GM12891 (cell line): ENCODE data around the gene CDH4.

ENCODE experiments used
- DNase-seq: peaks from one replicate; pipeline ENCODE4 v3.0.0; 2011; ENCODE audit warnings: low spot score; ENCODE audit not compliant: insufficient read length
- FAIRE-seq: peaks from 2 replicates; lab custom pipeline; 2011; peaks lifted over from hg19 to GRCh38; lab: Jason Lieb, UNC
- PAX5 ChIP-seq: IDR thresholded peaks from 2 replicates; pipeline ENCODE4 v1.6.1; 2011; ENCODE audit warnings: low read length, moderate library complexity, mild to moderate bottlenecking; ENCODE audit not compliant: insufficient read depth, severe bottlenecking
- POLR2A ChIP-seq: IDR thresholded peaks from 2 replicates; pipeline ENCODE4 v1.6.1; 2011; ENCODE audit warnings: low read depth, low read length, control low read depth
- POLR2AphosphoS5 ChIP-seq: IDR thresholded peaks from 2 replicates; pipeline ENCODE4 v1.6.1; 2011; ENCODE audit warnings: low read depth, low read length, control low read depth
- POU2F2 ChIP-seq: IDR thresholded peaks from 2 replicates; pipeline ENCODE4 v1.6.1; 2011; ENCODE audit warnings: low read depth, mild to moderate bottlenecking, control low read depth, low read length, moderate library complexity
- SPI1 ChIP-seq: IDR thresholded peaks from 2 replicates; pipeline ENCODE4 v1.6.1; 2011; ENCODE audit warnings: low read depth, low read length, control low read depth
- TAF1 ChIP-seq: IDR thresholded peaks from 2 replicates; pipeline ENCODE4 v1.6.1; 2011; ENCODE audit warnings: low read depth, low read length, control low read depth

Gene CDH4

DNA sequence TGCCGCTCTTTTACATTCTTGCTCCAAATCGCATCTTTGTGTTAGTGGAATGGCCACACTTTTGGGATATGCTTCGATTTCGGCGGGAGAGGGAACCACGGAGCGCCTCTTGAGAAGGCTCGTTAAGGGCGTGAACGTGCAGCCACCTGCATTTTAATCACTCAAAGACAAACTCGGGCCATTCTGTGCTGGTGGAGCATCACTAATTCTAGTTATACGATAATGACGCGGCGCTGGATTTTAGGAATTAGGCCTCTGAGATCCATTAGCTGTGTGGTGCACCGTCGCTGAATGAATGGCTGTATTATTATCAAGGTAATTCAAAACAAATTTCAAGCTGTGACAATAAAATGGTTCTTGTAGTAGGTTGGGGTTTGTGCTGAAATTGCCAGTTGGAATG, 305.6 kb downstream of the CDH4 start:
- DNase-seq (no peak), FAIRE-seq (no peak)
- no peak for TF ChIP-seq TAF1
- TF ChIP-seq SPI1 = no peak
- no peak for TF ChIP-seq PAX5
- TF ChIP-seq POLR2A = no peak
- no peak for TF ChIP-seq POLR2AphosphoS5
- TF ChIP-seq POU2F2 = no peak

DNA sequence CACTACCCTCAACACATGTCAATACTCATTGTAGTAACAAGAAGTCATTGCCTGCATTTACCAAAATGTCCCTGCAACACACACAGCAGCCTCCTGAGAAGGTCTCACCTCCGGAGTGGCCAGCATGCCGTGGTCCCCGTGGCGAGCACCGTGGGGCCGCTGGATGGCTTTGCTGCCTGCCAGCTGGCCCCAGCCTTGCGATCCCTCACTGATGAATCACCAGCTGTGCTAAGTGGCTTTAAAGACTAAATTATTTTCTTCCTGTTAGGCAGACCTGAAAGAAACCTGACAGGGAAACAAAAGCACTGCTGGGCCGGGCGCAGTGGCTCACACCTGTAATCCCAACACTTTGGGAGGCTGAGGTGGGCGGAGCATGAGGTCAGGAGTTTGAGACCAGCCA, 306.7 kb downstream of the CDH4 start:
- no peak for FAIRE-seq
- TF ChIP-seq POLR2A (no peak), POU2F2 (no peak), POLR2AphosphoS5 (no peak), TAF1 (no peak), PAX5 (no peak), SPI1 (no peak)
- DNase-seq = no peak

- FAIRE-seq = no peak
- no peak for DNase-seq
- TF ChIP-seq POU2F2 = no peak
- no peak for TF ChIP-seq PAX5
These were observed 307.8 kb downstream of the CDH4 start for GRCh38 chr20:61559706-61560315.

DNA sequence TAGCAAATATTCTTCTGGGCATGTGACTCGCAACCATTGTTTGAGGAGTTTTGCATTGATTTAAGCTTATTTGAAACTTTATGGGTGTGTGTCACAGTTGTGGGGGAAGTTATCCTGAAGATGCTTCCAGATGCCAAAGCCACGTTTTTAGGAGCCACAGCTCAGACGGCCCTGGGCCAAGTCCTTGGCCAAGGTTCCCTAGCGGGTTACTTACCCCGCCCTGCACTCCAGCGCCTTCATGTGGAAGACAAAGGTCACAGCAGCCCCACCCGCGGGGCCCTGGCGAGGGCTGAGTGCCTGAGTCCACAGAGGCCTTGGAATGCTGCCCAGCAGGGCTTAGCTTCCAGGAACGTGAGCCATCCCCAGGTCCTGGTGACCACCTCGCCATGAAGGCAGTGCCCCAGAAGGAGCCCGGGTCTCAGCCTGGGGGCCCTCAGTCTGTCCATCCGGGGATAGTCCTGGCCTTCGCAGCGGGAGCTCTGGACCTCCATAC, 308.3 kb downstream of the CDH4 start:
- FAIRE-seq = no peak
- no peak for DNase-seq
- TF ChIP-seq POU2F2 (no peak), SPI1 (no peak), TAF1 (no peak), POLR2AphosphoS5 (no peak), POLR2A (no peak), PAX5 (no peak)

- no peak for TF ChIP-seq PAX5
- no peak for TF ChIP-seq SPI1
- no peak for TF ChIP-seq POLR2A
- TF ChIP-seq POU2F2 = no peak
- no peak for TF ChIP-seq POLR2AphosphoS5
- no peak for TF ChIP-seq TAF1
- no peak for DNase-seq
- FAIRE-seq = no peak
These were observed 309.2 kb downstream of the CDH4 start for GRCh38 chr20:61561111-61561830.

GRCh38 chr20:61562491-61562890, 310.4 kb downstream of the CDH4 start:
- TF ChIP-seq POU2F2 = no peak
- FAIRE-seq = no peak
- no peak for DNase-seq

GRCh38 chr20:61562897-61563504, 310.9 kb downstream of the CDH4 start:
- FAIRE-seq = no peak
- no peak for TF ChIP-seq POLR2AphosphoS5
- no peak for TF ChIP-seq SPI1
- no peak for TF ChIP-seq POU2F2
- TF ChIP-seq PAX5 = no peak
- TF ChIP-seq TAF1 = no peak
- TF ChIP-seq POLR2A = no peak
- DNase-seq = no peak

DNA sequence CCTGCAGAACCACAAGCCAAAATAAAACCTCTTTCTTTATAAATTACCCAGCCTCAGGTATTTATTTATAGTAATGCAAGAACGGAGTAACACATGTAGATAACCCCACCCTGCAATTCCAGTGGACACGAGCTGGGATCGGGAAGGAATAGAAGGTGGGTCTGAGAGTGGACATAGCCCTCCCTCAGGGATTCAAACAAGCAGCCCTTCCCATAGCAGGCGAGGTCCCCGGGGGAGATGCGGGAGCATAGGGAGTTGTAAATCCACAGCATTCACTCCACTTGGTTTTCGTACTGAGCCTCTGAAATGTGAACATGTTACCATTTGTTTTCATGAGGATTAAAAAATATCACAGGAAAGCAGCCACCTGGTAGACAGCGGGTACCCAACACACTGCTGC, 312.6 kb downstream of the CDH4 start:
- TF ChIP-seq SPI1 = no peak
- TF ChIP-seq POU2F2 = no peak
- no peak for TF ChIP-seq TAF1
- no peak for TF ChIP-seq PAX5
- TF ChIP-seq POLR2A = no peak
- TF ChIP-seq POLR2AphosphoS5 = no peak
- FAIRE-seq = no peak
- DNase-seq = no peak

- DNase-seq (no peak), FAIRE-seq (no peak)
- TF ChIP-seq POLR2AphosphoS5 = no peak
- no peak for TF ChIP-seq TAF1
- no peak for TF ChIP-seq PAX5
- TF ChIP-seq SPI1 = no peak
These were observed 313.7 kb downstream of the CDH4 start for GRCh38 chr20:61565791-61566190.

GRCh38 chr20:61566691-61567090, 314.6 kb downstream of the CDH4 start:
- TF ChIP-seq TAF1 (no peak), SPI1 (no peak), PAX5 (no peak), POLR2AphosphoS5 (no peak), POLR2A (no peak), POU2F2 (no peak)
- no peak for DNase-seq
- FAIRE-seq = no peak
